NCI-H2029 treated with DMSO at 0.1 percent for 48 hours (cell line): ENCODE results near the gene KIF13A.
"Not testable (repeated sequence)": the region's sequence is repeated elsewhere in the genome, so short reads cannot be mapped to it uniquely, and the experiment has no call there.

Experiments
- DNase-seq: peaks from one replicate; lab custom pipeline; 2025; lab: John Stamatoyannopoulos, UW

Gene KIF13A

GRCh38 chr6:17987447-17987696, at the start of gene KIF13A:
KIF13A (minus strand) TSS chr6:17987635; CDS start chr6:17987463, 172 bp downstream.
- DNase-seq: no peak

- no peak for DNase-seq
These were observed 49.3 kb upstream of the KIF13A start for GRCh38 chr6:18036781-18037180.

GRCh38 chr6:18035330-18035854, 48.0 kb upstream of the KIF13A start:
- DNase-seq: no peak

GRCh38 chr6:18034798-18035202, 47.4 kb upstream of the KIF13A start:
- no peak for DNase-seq

GRCh38 chr6:18031680-18032256, 44.3 kb upstream of the KIF13A start:
- DNase-seq: no peak

GRCh38 chr6:18031189-18031588, 43.8 kb upstream of the KIF13A start:
- no peak for DNase-seq

GRCh38 chr6:18028332-18028731, 40.9 kb upstream of the KIF13A start:
- no peak for DNase-seq

GRCh38 chr6:18025596-18025995, 38.2 kb upstream of the KIF13A start:
- no peak for DNase-seq

- no peak for DNase-seq
These were observed 37.4 kb upstream of the KIF13A start for GRCh38 chr6:18024876-18025275.

GRCh38 chr6:18023891-18024290, 36.5 kb upstream of the KIF13A start:
- no peak for DNase-seq

GRCh38 chr6:18022398-18023231, 35.2 kb upstream of the KIF13A start:
- no peak for DNase-seq

- no peak for DNase-seq
These were observed 33.9 kb upstream of the KIF13A start for GRCh38 chr6:18021166-18021850.

GRCh38 chr6:18020545-18020944, 33.1 kb upstream of the KIF13A start:
- DNase-seq: not testable (repeated sequence)

- no peak for DNase-seq
These were observed 32.4 kb upstream of the KIF13A start for GRCh38 chr6:18019539-18020534.

GRCh38 chr6:18019133-18019532, 31.7 kb upstream of the KIF13A start:
- not testable (repeated sequence) for DNase-seq

- no peak for DNase-seq
These were observed 29.3 kb upstream of the KIF13A start for GRCh38 chr6:18016698-18017097.

- no peak for DNase-seq
These were observed 28.7 kb upstream of the KIF13A start for GRCh38 chr6:18016133-18016532.

GRCh38 chr6:18011287-18011686, 23.9 kb upstream of the KIF13A start:
- no peak for DNase-seq

GRCh38 chr6:18010540-18010939, 23.1 kb upstream of the KIF13A start:
- not testable (repeated sequence) for DNase-seq

- DNase-seq: no peak
These were observed 17.0 kb upstream of the KIF13A start for GRCh38 chr6:18004256-18004985.

GRCh38 chr6:17999425-17999824, 12.0 kb upstream of the KIF13A start:
- no peak for DNase-seq
